ENCODE results near the gene RPH3AL. TPM values are rescaled to one million over a fixed set of nuclear protein-coding genes. Genes with fewer than 3 reads are reported as not detected.

The RPH3AL gene
- total and polyA plus RNA-seq, 12 donors, result 3.6 to 11.1 (median 6.0) TPM

GRCh38 chr17:222172-222571 lies 130.4 kb downstream of the RPH3AL start:
- peaks cover 0 to 15% (median 3%) of the 10 kb centered on the region in 9 donors for H3K4me1 ChIP-seq
- no peaks in the 10 kb centered on the region for H3K36me3 ChIP-seq
- no peak overlapping the region for H3K4me3 ChIP-seq
- intact Hi-C loops (cut with DNase I), result no loop called here
- WGBS, 2 donors, result 77 to 79% methylated on average over 8 of the region's 8 CpGs
- no peaks in the 10 kb centered on the region for H3K9me3 ChIP-seq
- H3K27me3 ChIP-seq, result no peaks in the 10 kb centered on the region
- DNase-seq, result peak in 1 of 2 donors; percentile 41
- peak overlapping the region in 2 of 10 donors; percentile 39 to 53 for H3K27ac ChIP-seq
- ATAC-seq, result peak in 5 of 8 donors; percentile 50 to 73 (median 68)
- no peak for TF ChIP-seq CTCF (IDR thresholded peaks at IDR 0.05)

- no peak for ATAC-seq
- intact Hi-C loops (cut with DNase I), result no loop called here
- H3K9me3 ChIP-seq, result no peaks in the 10 kb centered on the region
- H3K4me3 ChIP-seq, result no peak overlapping the region
- H3K36me3 ChIP-seq, result no peaks in the 10 kb centered on the region
- TF ChIP-seq CTCF (IDR thresholded peaks at IDR 0.05), result no peak
- peaks cover 0 to 21% (median 7%) of the 10 kb centered on the region in 9 donors for H3K4me1 ChIP-seq
- DNase-seq, result no peak
- WGBS, 2 donors, result 95 to 96% methylated on average over 10 of the region's 10 CpGs
- no peak overlapping the region for H3K27ac ChIP-seq
- no peaks in the 10 kb centered on the region for H3K27me3 ChIP-seq
Measured at GRCh38 chr17:219696-220095, 132.9 kb downstream of the RPH3AL start.

GRCh38 chr17:218432-219110 lies 134.0 kb downstream of the RPH3AL start:
- Histone ChIP-seq H3K27ac (peak overlapping the region in 2 of 10 donors; percentile 14 to 51), H3K36me3 (peaks cover 0 to 4% (median 0%) of the 10 kb centered on the region in 9 donors), H3K4me3 (no peak overlapping the region), H3K27me3 (no peaks in the 10 kb centered on the region), H3K9me3 (no peaks in the 10 kb centered on the region), H3K4me1 (peaks cover 0 to 22% (median 7%) of the 10 kb centered on the region in 9 donors)
- no peak for DNase-seq
- intact Hi-C loops (cut with DNase I), result no loop called here
- 60 to 74% methylated on average over 8 of the region's 8 CpGs for WGBS, 2 donors
- ATAC-seq, result no peak
- no peak for TF ChIP-seq CTCF (IDR thresholded peaks at IDR 0.05)

- intact Hi-C loops (cut with DNase I), result no loop called here
- no peak for ATAC-seq
- no peak for TF ChIP-seq CTCF (IDR thresholded peaks at IDR 0.05)
- peaks cover 0 to 22% (median 7%) of the 10 kb centered on the region in 9 donors for H3K4me1 ChIP-seq
- H3K4me3 ChIP-seq, result no peak overlapping the region
- H3K9me3 ChIP-seq, result no peaks in the 10 kb centered on the region
- peak overlapping the region in 2 of 10 donors; percentile 40 to 55 for H3K27ac ChIP-seq
- H3K36me3 ChIP-seq, result peaks cover 0 to 14% (median 0%) of the 10 kb centered on the region in 9 donors
- WGBS, 2 donors, result 63 to 71% methylated on average over 2 of the region's 2 CpGs
- DNase-seq, result no peak
- H3K27me3 ChIP-seq, result no peaks in the 10 kb centered on the region
Measured at GRCh38 chr17:216625-217024, 136.0 kb downstream of the RPH3AL start.

All from heart right ventricle (tissue), 16 donors.